Measurements from ENCODE around the gene ZRANB1. TPM values are rescaled to one million over a fixed set of nuclear protein-coding genes. Genes with fewer than 3 reads are reported as not detected.

Gene ZRANB1
- total and polyA plus RNA-seq, 2 of the 4 experiments (the other 2 are of a cell fraction), result 11.2 to 24.7 TPM

- DNase-seq (no peak), ATAC-seq (ENCODE audit: low read depth) (no peak)
- no peak for TF ChIP-seq MAFK (IDR thresholded peaks at IDR 0.05; ENCODE audit: low read depth, low read length)
- TF ChIP-seq, protein P1, sequence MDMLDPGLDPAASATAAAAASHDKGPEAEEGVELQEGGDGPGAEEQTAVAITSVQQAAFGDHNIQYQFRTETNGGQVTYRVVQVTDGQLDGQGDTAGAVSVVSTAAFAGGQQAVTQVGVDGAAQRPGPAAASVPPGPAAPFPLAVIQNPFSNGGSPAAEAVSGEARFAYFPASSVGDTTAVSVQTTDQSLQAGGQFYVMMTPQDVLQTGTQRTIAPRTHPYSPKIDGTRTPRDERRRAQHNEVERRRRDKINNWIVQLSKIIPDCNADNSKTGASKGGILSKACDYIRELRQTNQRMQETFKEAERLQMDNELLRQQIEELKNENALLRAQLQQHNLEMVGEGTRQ (IDR thresholded peaks at IDR 0.05; ENCODE audit: low read depth, low read length), result no peak
- no peak for TF ChIP-seq RCOR1 (IDR thresholded peaks at IDR 0.05; ENCODE audit: insufficient replicate concordance, low read length)
- no peak for TF ChIP-seq FOS (IDR thresholded peaks at IDR 0.05; ENCODE audit: low read depth, low read length)
- no peak for TF ChIP-seq MXI1 (IDR thresholded peaks at IDR 0.05; ENCODE audit: borderline replicate concordance, low read depth, low read length)
- no peak for TF ChIP-seq POLR2A (IDR thresholded peaks at IDR 0.05; ENCODE audit: low read depth, low read length)
- no peak for TF ChIP-seq MAZ (IDR thresholded peaks at IDR 0.05; ENCODE audit: borderline replicate concordance, low read depth, low read length)
- no peak for TF ChIP-seq RFX5 (IDR thresholded peaks at IDR 0.05; ENCODE audit: low read depth, low read length)
- TF ChIP-seq ELK1 (IDR thresholded peaks at IDR 0.05; ENCODE audit: borderline replicate concordance, low read depth, low read length), result no peak
- no peak for TF ChIP-seq RAD21 (IDR thresholded peaks at IDR 0.05; ENCODE audit: low read length)
- TF ChIP-seq CHD1 (IDR thresholded peaks at IDR 0.05; ENCODE audit: low read depth, low read length), result no peak
- TF ChIP-seq, protein P2, sequence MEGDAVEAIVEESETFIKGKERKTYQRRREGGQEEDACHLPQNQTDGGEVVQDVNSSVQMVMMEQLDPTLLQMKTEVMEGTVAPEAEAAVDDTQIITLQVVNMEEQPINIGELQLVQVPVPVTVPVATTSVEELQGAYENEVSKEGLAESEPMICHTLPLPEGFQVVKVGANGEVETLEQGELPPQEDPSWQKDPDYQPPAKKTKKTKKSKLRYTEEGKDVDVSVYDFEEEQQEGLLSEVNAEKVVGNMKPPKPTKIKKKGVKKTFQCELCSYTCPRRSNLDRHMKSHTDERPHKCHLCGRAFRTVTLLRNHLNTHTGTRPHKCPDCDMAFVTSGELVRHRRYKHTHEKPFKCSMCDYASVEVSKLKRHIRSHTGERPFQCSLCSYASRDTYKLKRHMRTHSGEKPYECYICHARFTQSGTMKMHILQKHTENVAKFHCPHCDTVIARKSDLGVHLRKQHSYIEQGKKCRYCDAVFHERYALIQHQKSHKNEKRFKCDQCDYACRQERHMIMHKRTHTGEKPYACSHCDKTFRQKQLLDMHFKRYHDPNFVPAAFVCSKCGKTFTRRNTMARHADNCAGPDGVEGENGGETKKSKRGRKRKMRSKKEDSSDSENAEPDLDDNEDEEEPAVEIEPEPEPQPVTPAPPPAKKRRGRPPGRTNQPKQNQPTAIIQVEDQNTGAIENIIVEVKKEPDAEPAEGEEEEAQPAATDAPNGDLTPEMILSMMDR (conservative IDR thresholded peaks at IDR 0.05; ENCODE audit: low read depth, low read length), result no peak
- ChIA-PET CTCF (interaction anchor here (1.0 kb wide), 1 partner anchor 48 kb away, joined by 3 read pairs; no protein-coding TSS in a partner anchor), POLR2A (ENCODE audit: unreplicated experiment) (no interaction called here)
- Histone ChIP-seq H3K9me3 (ENCODE audit: control insufficient read depth, insufficient read depth, low read length) (no peaks in the 10 kb centered on the region), H3K23ac (ENCODE audit: low read depth, low read length) (no peak overlapping the region), H3K4me1 (ENCODE audit: control insufficient read depth, insufficient read depth, low read length) (peaks cover 3% of the 10 kb centered on the region; the same call in 1 of the 2 replicates), H3K79me1 (ENCODE audit: low read depth in 1 of 2, low read length in 2 of 2) (peaks cover 41 to 99% of the 10 kb centered on the region in 2 experiments), H3K4ac (ENCODE audit: low read depth, low read length) (no peak overlapping the region), H3K14ac (replicated peaks; ENCODE audit: low read depth, low read length) (no peak overlapping the region), H4K20me1 (ENCODE audit: insufficient read depth, low read length) (peaks cover 92% of the 10 kb centered on the region), H2AK5ac (ENCODE audit: low read depth, low read length) (no peak overlapping the region), H3K18ac (ENCODE audit: low read depth, low read length) (no peak overlapping the region), H4K8ac (ENCODE audit: low read depth in 2 of 2, low read length in 2 of 2) (no peak overlapping the region), H3K4me2 (ENCODE audit: low read depth, low read length) (no peak overlapping the region), H3K56ac (ENCODE audit: extremely low read depth, insufficient read depth, low read length) (no peak overlapping the region), H2BK5ac (ENCODE audit: low read depth, low read length, poor library complexity, severe bottlenecking) (no peak overlapping the region), H2BK20ac (ENCODE audit: low read depth, low read length) (no peak overlapping the region), H3K36me3 (ENCODE audit: control insufficient read depth, insufficient read depth, low read length) (peaks cover 24% of the 10 kb centered on the region), H3K9ac (ENCODE audit: low read depth, low read length) (no peak overlapping the region), H3K4me3 (ENCODE audit: insufficient read depth, low read depth, low read length) (no peak overlapping the region), H4K91ac (ENCODE audit: insufficient read depth, low read depth, low read length) (no peak overlapping the region), H2BK15ac (ENCODE audit: low read depth, low read length) (no peak overlapping the region), H4K5ac (ENCODE audit: low read depth, low read length) (no peak overlapping the region), H2BK120ac (ENCODE audit: low read depth, low read length) (no peak overlapping the region), H3K9me1 (ENCODE audit: insufficient read depth, low read length) (peaks cover 30% of the 10 kb centered on the region), H2AFZ (replicated peaks; ENCODE audit: low read length, poor library complexity) (no peak overlapping the region), H3K27me3 (ENCODE audit: control insufficient read depth, insufficient read depth, low read length) (no peaks in the 10 kb centered on the region), H3K27ac (ENCODE audit: insufficient read depth, low read length) (no peak overlapping the region), H2AK9ac (replicated peaks; ENCODE audit: low read depth, low read length, poor library complexity) (peak overlapping the region; percentile 74)
- in situ Hi-C loops (cut with MboI; ENCODE audit: low sequenced_read_pairs) (no loop called here), intact Hi-C loops (cut with micrococcal nuclease) (no loop called here), dilution Hi-C loops (cut with HindIII; ENCODE audit: low sequenced_read_pairs, unreplicated experiment) (no loop called here)
- WGBS, 2 experiments (ENCODE audit: extremely low coverage in 2 of 2, insufficient read length in 1 of 2), result 68% methylated on average over 7 of the region's 20 CpGs; no CpG with 5 or more reads in 1 of the 2 experiments
- BruUV-seq (replicated peaks), result no TSS peak
These were observed 72.3 kb downstream of the ZRANB1 start for GRCh38 chr10:125014086-125014830.

Data from IMR-90 (cell line).